Lung (tissue), 12 donors: ENCODE results near the gene MLH3. TPM values are rescaled to one million over a fixed set of nuclear protein-coding genes. Genes with fewer than 3 reads are reported as not detected.
"Not testable (repeated sequence)": the region's sequence is repeated elsewhere in the genome, so short reads cannot be mapped to it uniquely, and the experiment has no call there.

Source experiments
- ATAC-seq: fragments of 200-7000 bp; cut with Tn5 transposase; one replicate; pipeline ENCODE4 v1.9.1; 2020; ENCODE audit warnings: moderate number of reproducible peaks; ENCODE audit not compliant: insufficient read depth, low FRiP score
- DNase-seq, 3 donors: peaks; one replicate each; pipeline ENCODE4 v3.0.0-alpha.2; 2013 to 2017
- H3K27ac ChIP-seq, 2 donors: one replicate each; pipeline ENCODE4 v1.5.1; 2013; ENCODE audit warnings: mild to moderate bottlenecking in 2 of 2, moderate library complexity in 2 of 2, control low read depth in 1 of 2, inconsistent platforms in 1 of 2, low read depth in 1 of 2, low read length in 1 of 2
- H3K27me3 ChIP-seq, 3 donors: one replicate each; pipeline ENCODE4 v1.5.1; 2013; ENCODE audit warnings: low read length in 2 of 3; ENCODE audit not compliant: control insufficient read depth in 3 of 3, insufficient read depth in 3 of 3
- H3K36me3 ChIP-seq, 4 donors: one replicate each; pipeline ENCODE4 v1.5.1; 2013; ENCODE audit warnings: low read length in 4 of 4, mild to moderate bottlenecking in 1 of 4, moderate library complexity in 1 of 4; ENCODE audit not compliant: control insufficient read depth in 4 of 4, insufficient read depth in 4 of 4
- H3K4me1 ChIP-seq, 5 donors: one replicate each; pipeline ENCODE4 v1.5.1; 2013; ENCODE audit warnings: low read length in 5 of 5, mild to moderate bottlenecking in 2 of 5, moderate library complexity in 1 of 5; ENCODE audit not compliant: control insufficient read depth in 5 of 5, insufficient read depth in 5 of 5
- H3K4me3 ChIP-seq: one replicate; pipeline ENCODE4 v1.5.1; 2013; ENCODE audit warnings: mild to moderate bottlenecking, control low read depth, moderate library complexity
- H3K9ac ChIP-seq, 2 donors: one replicate each; pipeline ENCODE4 v1.5.1; 2013; ENCODE audit warnings: low read length in 2 of 2, control low read depth in 1 of 2; ENCODE audit not compliant: insufficient read depth in 1 of 2
- H3K9me3 ChIP-seq, 4 donors: one replicate each; pipeline ENCODE4 v1.5.1; 2013; ENCODE audit warnings: low read length in 3 of 4, mild to moderate bottlenecking in 1 of 4, moderate library complexity in 1 of 4; ENCODE audit not compliant: control insufficient read depth in 4 of 4, insufficient read depth in 3 of 4
- WGBS, 2 donors: extraction: QIAGEN DNeasy Blood & Tissue Kit; methylation state at CpG; one replicate each; pipeline ENCODE4 v1.1.7; 2013; 5-methylcytosine and 5-hydroxymethylcytosine counted together
- polyA plus RNA-seq, 2 donors: library from polyadenylated mRNA; stranded (reverse); fragments of 200-250 nt; gene quantifications; one replicate each; pipeline ENCODE4 v1.2.1, GENCODE V29; 2013
- total RNA-seq, 2 donors: library from RNA; depleted of rRNA in 1 of 2; stranded (reverse); fragments of >200 nt in 1 of 2; gene quantifications; one replicate each; pipeline ENCODE4 v1.2.1, GENCODE V29; 2014 to 2021
- TF ChIP-seq, protein P1 (sequence below): IDR thresholded peaks from 2 replicates; pipeline ENCODE4 v1.5.1; 2012; ENCODE audit warnings: mild to moderate bottlenecking; ENCODE audit errors: control extremely low read depth, extremely low read depth
- donor health status: control.
- donor health status: control.
- donor health status: Bipolar disorder and iron deficiency.
- donor health status: healthy.
- donor health status: DM: yes; HTN: yes; CAD: no.

MLH3 gene
- total and polyA plus RNA-seq, 4 donors, result 10.1 to 60.6 (median 19.9) TPM

DNA sequence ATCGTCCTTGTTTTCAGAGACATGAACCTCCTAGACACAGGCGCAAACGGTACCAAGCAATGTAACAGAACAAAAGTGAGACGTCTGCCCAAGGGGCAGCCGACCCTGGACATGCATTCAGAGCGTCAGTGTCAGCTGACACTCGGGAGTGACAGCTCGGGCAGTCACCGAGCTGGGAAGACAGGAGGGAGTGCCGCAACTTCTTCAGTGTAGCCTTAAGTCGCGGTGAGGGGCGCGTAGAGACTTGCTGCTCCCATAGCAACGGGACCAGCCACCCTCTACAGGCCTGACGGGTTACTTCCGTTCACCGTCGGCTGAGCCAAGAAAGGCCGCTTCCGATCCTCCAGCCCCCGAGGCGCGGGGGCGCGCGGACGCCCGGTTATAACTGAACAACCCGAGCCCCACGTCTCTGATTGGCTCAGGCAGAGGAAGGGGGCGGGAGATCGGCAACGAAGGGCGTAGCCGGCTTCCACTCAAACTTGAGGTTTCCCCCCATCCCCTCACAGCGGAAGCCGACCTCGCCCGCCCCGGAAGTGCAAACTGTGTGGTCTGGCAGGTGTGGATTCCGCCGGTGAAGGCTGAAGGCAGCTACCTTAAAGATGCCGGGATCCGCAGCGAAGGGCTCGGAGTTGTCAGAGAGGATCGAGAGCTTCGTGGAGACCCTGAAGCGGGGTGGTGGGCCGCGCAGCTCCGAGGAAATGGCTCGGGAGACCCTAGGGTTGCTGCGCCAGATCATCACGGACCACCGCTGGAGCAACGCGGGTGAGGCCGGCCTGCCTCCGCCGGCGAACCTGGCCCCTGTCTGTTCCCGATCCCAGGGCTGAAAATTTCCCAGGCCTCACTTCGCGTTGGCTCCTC lies 48.6 kb downstream of the MLH3 start, which contains the start of gene EIF2B2:
EIF2B2 (plus strand) TSS at position 530 of the 858 bp plus-strand sequence; CDS start at position 600, 70 bp downstream.
- ATAC-seq (peak; percentile 100), DNase-seq (peak; percentile 99)
- WGBS, 2 donors, result 0 to 1% methylated on average over 63 to 66 of the region's 66 CpGs
- Histone ChIP-seq H3K27me3 (no peaks in the 10 kb centered on the region), H3K4me3 (peak within 1 kb of the TSS; percentile 87), H3K27ac (peak within 1 kb of the TSS; percentile 85 to 91), H3K4me1 (peaks cover 0 to 17% (median 10%) of the 10 kb centered on the region in 5 donors), H3K36me3 (peaks cover 9 to 28% (median 22%) of the 10 kb centered on the region in 4 donors), H3K9ac (peak within 1 kb of the TSS; percentile 34 to 79), H3K9me3 (no peaks in the 10 kb centered on the region)
- TF ChIP-seq, protein P1, sequence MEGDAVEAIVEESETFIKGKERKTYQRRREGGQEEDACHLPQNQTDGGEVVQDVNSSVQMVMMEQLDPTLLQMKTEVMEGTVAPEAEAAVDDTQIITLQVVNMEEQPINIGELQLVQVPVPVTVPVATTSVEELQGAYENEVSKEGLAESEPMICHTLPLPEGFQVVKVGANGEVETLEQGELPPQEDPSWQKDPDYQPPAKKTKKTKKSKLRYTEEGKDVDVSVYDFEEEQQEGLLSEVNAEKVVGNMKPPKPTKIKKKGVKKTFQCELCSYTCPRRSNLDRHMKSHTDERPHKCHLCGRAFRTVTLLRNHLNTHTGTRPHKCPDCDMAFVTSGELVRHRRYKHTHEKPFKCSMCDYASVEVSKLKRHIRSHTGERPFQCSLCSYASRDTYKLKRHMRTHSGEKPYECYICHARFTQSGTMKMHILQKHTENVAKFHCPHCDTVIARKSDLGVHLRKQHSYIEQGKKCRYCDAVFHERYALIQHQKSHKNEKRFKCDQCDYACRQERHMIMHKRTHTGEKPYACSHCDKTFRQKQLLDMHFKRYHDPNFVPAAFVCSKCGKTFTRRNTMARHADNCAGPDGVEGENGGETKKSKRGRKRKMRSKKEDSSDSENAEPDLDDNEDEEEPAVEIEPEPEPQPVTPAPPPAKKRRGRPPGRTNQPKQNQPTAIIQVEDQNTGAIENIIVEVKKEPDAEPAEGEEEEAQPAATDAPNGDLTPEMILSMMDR, result no peak

DNA sequence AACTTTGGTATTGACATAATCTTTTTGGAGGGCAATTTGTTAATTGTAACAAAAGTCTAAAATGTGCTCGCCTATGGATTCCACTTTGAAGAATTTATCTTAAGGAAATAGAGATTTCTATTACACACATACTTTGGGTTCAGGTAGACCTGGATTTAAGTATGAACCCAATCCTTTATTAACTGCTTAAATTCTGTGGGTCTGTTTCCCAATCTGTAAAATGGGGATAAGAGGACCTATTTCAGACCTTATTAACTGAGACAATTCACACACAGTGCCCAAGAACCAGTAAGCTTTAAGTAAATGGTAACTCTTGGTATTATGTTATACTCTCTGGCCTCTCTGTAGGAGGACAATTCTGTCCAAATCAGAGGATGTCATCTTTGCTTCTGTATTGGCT lies 49.4 kb downstream of the MLH3 start:
- Histone ChIP-seq H3K9me3 (no peaks in the 10 kb centered on the region), H3K4me3 (no peak overlapping the region), H3K9ac (peak overlapping the region; percentile 34 to 76), H3K27me3 (no peaks in the 10 kb centered on the region), H3K4me1 (peaks cover 0 to 17% (median 10%) of the 10 kb centered on the region in 5 donors), H3K36me3 (peaks cover 9 to 20% (median 18%) of the 10 kb centered on the region in 4 donors), H3K27ac (peak overlapping the region; percentile 85 to 91)
- WGBS, 2 donors, result 95 to 98% methylated on average over 1 of the region's 1 CpG
- TF ChIP-seq, protein P1, result no peak
- ATAC-seq (no peak), DNase-seq (no peak)

DNA sequence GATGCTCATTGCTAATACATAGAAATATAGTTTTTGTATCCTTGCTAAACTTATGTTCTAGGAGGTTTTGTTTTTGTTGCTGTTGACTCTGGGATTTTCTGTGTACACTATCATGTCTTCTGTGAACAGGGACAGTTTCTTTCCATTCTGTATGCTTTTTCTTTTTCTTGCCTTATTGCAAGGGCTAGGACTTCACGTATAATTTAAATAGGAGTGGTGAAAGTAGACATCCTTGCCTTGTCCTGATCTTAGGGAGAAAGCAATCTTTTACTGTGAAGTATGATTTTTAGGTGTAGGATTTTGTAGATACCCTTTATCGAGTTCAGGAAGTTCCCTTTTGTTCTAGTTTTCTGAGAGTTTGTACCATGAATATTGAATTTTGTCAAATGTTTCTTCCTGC lies 50.0 kb downstream of the MLH3 start:
- Histone ChIP-seq H3K27me3 (no peaks in the 10 kb centered on the region), H3K36me3 (peaks cover 3 to 14% (median 12%) of the 10 kb centered on the region in 4 donors), H3K9ac (no peak overlapping the region), H3K4me3 (no peak overlapping the region), H3K27ac (no peak overlapping the region), H3K9me3 (no peaks in the 10 kb centered on the region), H3K4me1 (peaks cover 0 to 17% (median 10%) of the 10 kb centered on the region in 5 donors)
- WGBS, 2 donors, result 92 to 95% methylated on average over 2 of the region's 2 CpGs
- ATAC-seq (no peak), DNase-seq (no peak)
- TF ChIP-seq, protein P1, result no peak

DNA sequence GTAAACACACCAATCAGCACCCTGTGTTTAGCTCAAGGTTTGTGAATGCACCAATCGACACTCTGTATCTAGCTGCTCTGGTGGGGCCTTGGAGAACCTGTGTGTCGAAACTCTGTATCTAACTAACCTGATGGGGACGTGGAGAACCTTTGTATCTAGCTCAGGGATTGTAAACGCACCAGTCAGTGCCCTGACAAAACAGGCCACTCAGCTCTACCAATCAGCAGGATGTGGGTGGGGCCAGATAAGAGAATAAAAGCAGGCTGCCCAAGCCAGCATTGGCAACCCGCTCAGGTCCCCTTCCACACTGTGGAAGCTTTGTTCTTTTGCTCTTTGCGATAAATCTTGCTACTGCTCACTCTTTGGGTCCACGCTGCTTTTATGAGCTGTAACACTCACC lies 55.5 kb downstream of the MLH3 start:
- H3K36me3 ChIP-seq, H3K4me3 ChIP-seq, ATAC-seq, H3K4me1 ChIP-seq, H3K9me3 ChIP-seq, H3K9ac ChIP-seq, H3K27ac ChIP-seq, DNase-seq, H3K27me3 ChIP-seq: not testable (repeated sequence)
- WGBS, 2 donors, result 92% methylated on average over 4 to 7 of the region's 7 CpGs

DNA sequence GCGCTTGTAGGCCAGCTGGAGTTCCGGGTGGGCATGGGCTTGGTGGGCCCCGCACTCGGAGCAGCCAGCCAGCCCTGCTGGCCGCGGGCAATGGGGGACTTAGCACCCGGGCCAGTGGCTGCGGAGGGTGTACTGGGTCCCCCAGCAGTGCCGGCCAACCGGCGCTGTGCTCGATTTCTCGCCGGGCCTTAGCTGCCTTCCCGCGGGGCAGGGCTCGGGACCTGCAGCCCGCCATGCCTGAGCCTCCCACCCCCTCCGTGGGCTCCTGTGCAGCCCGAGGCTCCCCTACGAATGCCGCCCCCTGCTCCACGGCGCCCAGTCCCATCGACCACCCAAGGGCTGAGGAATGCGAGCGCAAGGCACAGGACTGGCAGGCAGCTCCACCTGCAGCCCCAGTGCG lies 57.1 kb downstream of the MLH3 start:
- ATAC-seq, H3K4me3 ChIP-seq, H3K4me1 ChIP-seq, H3K36me3 ChIP-seq, H3K27me3 ChIP-seq, H3K27ac ChIP-seq, H3K9me3 ChIP-seq, DNase-seq, H3K9ac ChIP-seq: not testable (repeated sequence)
- WGBS, 2 donors, result 95 to 97% methylated on average over 26 to 28 of the region's 28 CpGs
